Thymus (tissue), 11 donors: ENCODE data around the gene OPN3. TPM values are rescaled to one million over a fixed set of nuclear protein-coding genes. Genes with fewer than 3 reads are reported as not detected.

ENCODE experiments used
- DNase-seq, 9 donors: peaks; one replicate each; pipeline ENCODE4 v3.0.0-alpha.2; 2013; ENCODE audit warnings: low spot score in 9 of 9, low read depth in 6 of 9, missing footprints in 1 of 9
- H3K27ac ChIP-seq, 2 donors: one replicate each; pipeline ENCODE4 v1.5.1; 2013; ENCODE audit warnings: control low read depth in 1 of 2, low read depth in 1 of 2, low read length in 1 of 2, mild to moderate bottlenecking in 1 of 2, moderate library complexity in 1 of 2
- H3K27me3 ChIP-seq, 2 donors: one replicate each; pipeline ENCODE4 v1.5.1; 2013; ENCODE audit warnings: low read length in 1 of 2; ENCODE audit not compliant: control insufficient read depth in 2 of 2, insufficient read depth in 1 of 2
- H3K36me3 ChIP-seq, 2 donors: one replicate each; pipeline ENCODE4 v1.5.1; 2013; ENCODE audit warnings: low read length in 1 of 2, mild to moderate bottlenecking in 1 of 2, moderate library complexity in 1 of 2; ENCODE audit not compliant: control insufficient read depth in 2 of 2, insufficient read depth in 2 of 2
- H3K4me1 ChIP-seq, 2 donors: one replicate each; pipeline ENCODE4 v1.5.1; 2013; ENCODE audit warnings: low read length in 2 of 2; ENCODE audit not compliant: control insufficient read depth in 2 of 2, insufficient read depth in 2 of 2
- H3K4me3 ChIP-seq, 2 donors: one replicate each; pipeline ENCODE4 v1.5.1; 2013; ENCODE audit warnings: low read length in 2 of 2, control low read depth in 1 of 2, mild to moderate bottlenecking in 1 of 2
- H3K9me3 ChIP-seq, 2 donors: one replicate each; pipeline ENCODE4 v1.5.1; 2013; ENCODE audit warnings: low read length in 1 of 2, mild to moderate bottlenecking in 1 of 2; ENCODE audit not compliant: control insufficient read depth in 2 of 2, insufficient read depth in 1 of 2
- WGBS: extraction: QIAGEN DNeasy Blood & Tissue Kit; methylation state at CpG from one replicate; pipeline ENCODE4 v1.1.7; 2013; 5-methylcytosine and 5-hydroxymethylcytosine counted together
- polyA plus RNA-seq: library from polyadenylated mRNA; stranded (reverse); fragments of 200-250 nt; gene quantifications from one replicate; pipeline ENCODE4 v1.2.3, GENCODE V29; 2013
- total RNA-seq: library from RNA; stranded (reverse); fragments of 120-200 nt; gene quantifications from one replicate; pipeline ENCODE4 v1.2.4, GENCODE V29; 2013
- donor health status: healthy.

Gene OPN3
- total and polyA plus RNA-seq, 2 donors: 15.5 to 17.7 TPM

GRCh38 chr1:241632987-241633386, 7.2 kb downstream of the OPN3 start:
- Histone ChIP-seq H3K27me3 (no peaks in the 10 kb centered on the region), H3K27ac (no peak overlapping the region), H3K36me3 (peaks cover 0 to 8% of the 10 kb centered on the region in 2 donors), H3K4me1 (peaks cover 11 to 18% of the 10 kb centered on the region in 2 donors), H3K4me3 (no peak overlapping the region), H3K9me3 (no peaks in the 10 kb centered on the region)
- DNase-seq: no peak
- WGBS: 98% methylated on average over 3 of the region's 3 CpGs

DNA sequence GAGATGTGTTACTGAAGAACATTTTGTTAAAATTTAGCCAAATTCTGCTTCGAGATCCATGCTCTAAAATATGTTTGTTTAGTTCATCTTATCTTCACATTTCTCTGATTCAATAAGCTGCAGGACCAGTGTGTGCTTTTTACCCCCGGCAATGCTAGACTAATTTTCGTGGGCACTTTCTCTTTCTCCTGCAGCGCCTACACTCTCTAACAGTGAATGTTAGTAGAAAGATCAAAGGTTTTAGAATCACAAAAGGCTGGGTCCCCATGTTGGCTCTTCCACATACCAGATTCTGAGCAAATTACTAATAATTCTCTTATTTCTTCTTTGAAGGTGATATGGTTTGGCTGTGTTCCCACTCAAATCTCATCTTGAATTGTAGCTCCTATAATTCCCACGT, 8.5 kb downstream of the OPN3 start:
- 89% methylated on average over 5 of the region's 5 CpGs for WGBS
- Histone ChIP-seq H3K4me1 (peaks cover 8 to 13% of the 10 kb centered on the region in 2 donors), H3K36me3 (peaks cover 0 to 6% of the 10 kb centered on the region in 2 donors), H3K27me3 (no peaks in the 10 kb centered on the region), H3K4me3 (no peak overlapping the region), H3K27ac (no peak overlapping the region), H3K9me3 (no peaks in the 10 kb centered on the region)
- DNase-seq: no peak

DNA sequence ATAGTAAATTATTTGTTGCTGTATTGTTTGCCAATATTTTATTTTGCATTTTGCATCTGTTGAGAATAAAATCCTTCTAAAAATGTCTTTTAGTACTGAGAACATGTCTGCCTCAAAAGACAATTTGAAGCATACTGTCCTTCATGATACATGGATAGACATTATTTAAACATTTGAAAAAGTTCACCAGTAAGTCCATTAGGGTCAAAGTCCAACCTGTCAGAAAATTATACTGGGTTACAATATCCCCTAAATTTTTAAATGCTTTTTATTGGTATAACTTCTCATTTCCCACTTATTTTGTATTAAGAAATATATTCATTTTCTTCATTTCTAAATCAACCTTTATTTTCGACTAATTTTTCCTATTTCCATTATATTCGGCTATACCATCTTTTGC, 9.3 kb downstream of the OPN3 start:
- Histone ChIP-seq H3K4me3 (no peak overlapping the region), H3K36me3 (peaks cover 0 to 6% of the 10 kb centered on the region in 2 donors), H3K27me3 (no peaks in the 10 kb centered on the region), H3K27ac (no peak overlapping the region), H3K4me1 (peaks cover 8 to 13% of the 10 kb centered on the region in 2 donors), H3K9me3 (no peaks in the 10 kb centered on the region)
- 97% methylated on average over 2 of the region's 2 CpGs for WGBS
- no peak for DNase-seq

DNA sequence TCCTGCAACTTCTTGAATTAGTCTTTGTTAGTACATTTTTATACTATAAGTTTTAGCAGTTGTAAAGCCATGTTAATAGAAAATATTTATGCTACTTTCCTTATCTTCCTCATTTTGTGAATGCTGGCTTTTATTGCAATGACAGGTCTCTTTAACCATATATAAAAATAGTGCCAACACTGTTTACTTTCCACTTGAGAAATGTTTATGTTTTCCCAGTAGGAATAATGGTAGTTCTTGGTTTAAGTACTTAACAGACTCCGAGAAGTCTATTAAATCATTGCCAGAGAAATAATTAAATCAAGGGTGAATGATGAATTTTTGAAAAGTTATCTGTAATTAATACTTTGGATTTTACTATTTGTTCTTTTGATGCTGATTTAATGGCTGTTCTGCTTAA, 9.7 kb downstream of the OPN3 start:
- WGBS: 97% methylated on average over 1 of the region's 1 CpG
- no peak overlapping the region for H3K27ac ChIP-seq
- peaks cover 6 to 11% of the 10 kb centered on the region in 2 donors for H3K4me1 ChIP-seq
- H3K4me3 ChIP-seq: no peak overlapping the region
- peaks cover 0 to 6% of the 10 kb centered on the region in 2 donors for H3K36me3 ChIP-seq
- DNase-seq: no peak
- no peaks in the 10 kb centered on the region for H3K9me3 ChIP-seq
- H3K27me3 ChIP-seq: no peaks in the 10 kb centered on the region

DNA sequence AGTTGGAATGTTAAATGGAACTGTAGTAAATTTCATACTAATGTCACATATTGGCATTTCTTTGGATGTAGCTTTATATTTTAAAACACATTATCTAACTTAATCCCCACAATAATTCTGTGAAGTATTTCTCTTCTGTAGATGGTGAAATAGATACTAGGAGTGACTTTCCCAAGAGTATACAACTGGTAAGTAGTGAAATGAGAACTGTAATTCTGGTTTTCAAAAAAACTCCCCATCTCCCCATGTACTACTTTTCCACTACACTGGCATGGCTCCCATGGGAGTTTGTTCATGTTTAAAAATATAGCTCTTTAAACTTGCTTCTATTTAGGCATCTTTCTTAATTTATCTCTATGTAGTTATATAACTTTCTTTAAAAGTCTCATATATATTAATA, 10.2 kb downstream of the OPN3 start:
- DNase-seq: no peak
- peaks cover 0 to 6% of the 10 kb centered on the region in 2 donors for H3K36me3 ChIP-seq
- H3K27ac ChIP-seq: no peak overlapping the region
- H3K4me1 ChIP-seq: peaks cover 3 to 9% of the 10 kb centered on the region in 2 donors
- no peak overlapping the region for H3K4me3 ChIP-seq
- no peaks in the 10 kb centered on the region for H3K27me3 ChIP-seq
- no peaks in the 10 kb centered on the region for H3K9me3 ChIP-seq

GRCh38 chr1:241627453-241628259, 12.5 kb downstream of the OPN3 start:
- Histone ChIP-seq H3K27me3 (no peaks in the 10 kb centered on the region), H3K36me3 (no peaks in the 10 kb centered on the region), H3K4me1 (peaks cover 3 to 9% of the 10 kb centered on the region in 2 donors), H3K9me3 (no peaks in the 10 kb centered on the region), H3K27ac (peak overlapping the region; percentile 77 to 80), H3K4me3 (peak overlapping the region in 1 of 2 donors; percentile 37)
- WGBS: 25% methylated on average over 9 of the region's 9 CpGs
- DNase-seq: peak in 5 of 9 donors; percentile 36 to 83 (median 62)

DNA sequence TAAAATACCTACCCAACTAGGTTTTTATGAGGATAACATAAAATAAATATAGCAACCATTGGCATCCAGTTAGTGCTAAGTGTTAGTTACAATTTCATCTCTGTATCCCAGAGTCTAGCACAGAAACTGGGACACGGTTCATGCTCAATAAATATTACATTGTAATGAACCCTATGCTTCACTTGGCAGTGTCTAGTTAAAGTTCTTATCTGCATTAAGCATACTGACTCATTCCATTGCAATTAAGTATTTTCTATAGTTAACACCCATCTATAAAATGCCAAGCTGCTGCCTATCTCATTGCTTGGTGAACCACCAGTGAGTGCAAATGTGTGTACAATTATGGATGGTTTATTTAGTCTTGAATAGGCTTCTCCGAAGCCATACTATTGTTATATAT, 15.2 kb downstream of the OPN3 start:
- Histone ChIP-seq H3K36me3 (no peaks in the 10 kb centered on the region), H3K9me3 (no peaks in the 10 kb centered on the region), H3K27me3 (no peaks in the 10 kb centered on the region), H3K27ac (no peak overlapping the region), H3K4me3 (no peak overlapping the region), H3K4me1 (peaks cover 3 to 9% of the 10 kb centered on the region in 2 donors)
- 97% methylated on average over 2 of the region's 2 CpGs for WGBS
- DNase-seq: no peak

GRCh38 chr1:241622669-241623068, 17.5 kb downstream of the OPN3 start:
- over 99% methylated on average over 5 of the region's 5 CpGs for WGBS
- no peaks in the 10 kb centered on the region for H3K9me3 ChIP-seq
- H3K4me3 ChIP-seq: no peak overlapping the region
- DNase-seq: no peak
- peaks cover 0 to 2% of the 10 kb centered on the region in 2 donors for H3K4me1 ChIP-seq
- H3K27me3 ChIP-seq: no peaks in the 10 kb centered on the region
- H3K36me3 ChIP-seq: no peaks in the 10 kb centered on the region
- H3K27ac ChIP-seq: no peak overlapping the region

DNA sequence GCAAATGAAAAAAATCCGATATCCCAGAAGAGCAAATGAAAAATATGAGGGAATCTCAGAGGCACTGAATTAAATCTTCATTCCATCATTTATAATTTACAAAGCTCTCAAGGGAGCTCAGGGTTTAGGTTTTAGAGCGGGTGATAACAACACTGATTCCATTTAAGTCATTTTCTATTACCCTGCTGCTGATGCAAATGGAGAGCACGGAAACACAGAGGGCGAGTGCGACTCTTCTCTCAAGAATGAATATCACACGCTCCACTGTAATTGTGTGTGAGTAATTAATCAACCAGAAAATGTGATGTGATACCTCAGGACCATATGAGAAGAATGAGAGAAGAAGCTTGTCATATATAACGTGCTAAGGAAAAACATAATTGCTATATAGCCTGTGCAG, 22.7 kb downstream of the OPN3 start:
- H3K4me3 ChIP-seq: no peak overlapping the region
- no peak for DNase-seq
- no peaks in the 10 kb centered on the region for H3K9me3 ChIP-seq
- H3K4me1 ChIP-seq: no peaks in the 10 kb centered on the region
- H3K36me3 ChIP-seq: no peaks in the 10 kb centered on the region
- no peak overlapping the region for H3K27ac ChIP-seq
- no peaks in the 10 kb centered on the region for H3K27me3 ChIP-seq
- 97% methylated on average over 7 of the region's 7 CpGs for WGBS
